Iris pigment epithelial cell (primary cell): ENCODE results near the gene ZSCAN5A.
A peak's percentile ranks its signal among the peaks of the same experiment; 100 is the strongest.
"Not testable (repeated sequence)": the region's sequence is repeated elsewhere in the genome, so short reads cannot be mapped to it uniquely, and the experiment has no call there.

Source experiments
- DNase-seq: peaks from one replicate; pipeline ENCODE4 v3.0.0-alpha.2; 2011; ENCODE audit warnings: low read depth

Gene ZSCAN5A

GRCh38 chr19:56272161-56272798, 42.4 kb downstream of the ZSCAN5A start, which contains the start of gene EDDM13:
Gene EDDM13, plus strand, starts transcription at chr19:56272748. Its CDS starts 87 bp downstream, at chr19:56272835.
- no peak for DNase-seq

GRCh38 chr19:56271151-56271550, 43.5 kb downstream of the ZSCAN5A start:
- DNase-seq, result no peak

GRCh38 chr19:56270676-56271075, 44.0 kb downstream of the ZSCAN5A start:
- DNase-seq, result no peak

GRCh38 chr19:56269348-56269747, 45.3 kb downstream of the ZSCAN5A start:
- no peak for DNase-seq

GRCh38 chr19:56266051-56266450, 48.6 kb downstream of the ZSCAN5A start:
- DNase-seq, result no peak

DNA sequence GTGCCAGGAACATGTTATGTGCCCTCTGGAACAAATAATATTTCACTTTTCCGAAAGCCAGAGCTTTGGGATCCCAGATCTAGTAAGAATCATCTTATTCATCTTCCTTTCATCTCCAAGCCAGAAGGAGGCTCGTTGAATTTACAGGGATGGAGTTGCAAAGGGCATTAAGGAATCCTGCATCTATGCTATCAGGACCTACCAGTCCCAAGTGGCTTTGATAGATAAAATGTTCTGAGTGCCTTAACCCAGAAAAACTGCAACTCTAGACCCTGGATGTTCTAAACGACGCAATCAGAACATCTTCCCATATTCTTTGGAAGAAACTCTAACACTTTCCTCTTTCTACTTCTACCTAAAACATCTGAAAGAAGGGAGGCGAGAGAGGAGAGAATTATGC, 51.3 kb downstream of the ZSCAN5A start:
- DNase-seq, result no peak

DNA sequence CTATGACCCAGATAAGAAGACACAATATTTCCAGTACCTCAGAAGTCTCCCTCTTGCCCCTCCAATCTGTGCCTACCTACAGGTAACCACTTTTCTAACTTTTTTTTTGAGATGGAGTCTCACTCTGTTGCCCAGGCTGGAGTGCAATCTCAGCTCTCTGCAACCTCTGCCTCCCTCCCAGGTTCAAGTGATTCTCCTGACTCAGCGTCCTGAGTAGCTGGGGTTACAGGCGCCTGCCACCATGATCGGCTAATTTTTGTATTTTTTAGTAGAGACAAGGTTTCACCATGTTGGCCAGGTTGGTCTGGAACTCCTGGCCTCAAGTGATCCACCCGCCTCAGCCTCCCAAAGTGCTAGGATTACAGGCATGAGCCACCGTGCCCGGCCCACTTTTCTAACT, 52.7 kb downstream of the ZSCAN5A start:
- DNase-seq, result not testable (repeated sequence)

DNA sequence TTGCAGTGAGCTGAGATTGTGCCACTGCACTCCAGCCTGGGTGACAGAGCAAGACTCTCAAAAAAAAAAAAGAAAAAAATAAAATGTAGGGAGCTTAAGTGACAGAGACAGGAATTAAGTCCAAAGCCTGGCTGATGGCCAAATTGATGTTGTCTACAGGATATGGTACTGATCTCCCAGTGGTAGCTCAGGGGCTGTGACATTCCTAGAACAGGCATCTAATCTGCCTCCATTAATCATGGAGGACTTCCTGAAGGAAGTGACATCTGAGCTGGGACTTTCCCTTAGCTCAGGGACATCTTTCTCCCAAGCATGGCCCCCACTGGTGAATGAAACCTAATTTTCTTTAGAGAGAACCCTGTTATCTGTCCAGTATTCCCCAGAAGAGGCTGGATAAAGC, 53.5 kb downstream of the ZSCAN5A start:
- no peak for DNase-seq

DNA sequence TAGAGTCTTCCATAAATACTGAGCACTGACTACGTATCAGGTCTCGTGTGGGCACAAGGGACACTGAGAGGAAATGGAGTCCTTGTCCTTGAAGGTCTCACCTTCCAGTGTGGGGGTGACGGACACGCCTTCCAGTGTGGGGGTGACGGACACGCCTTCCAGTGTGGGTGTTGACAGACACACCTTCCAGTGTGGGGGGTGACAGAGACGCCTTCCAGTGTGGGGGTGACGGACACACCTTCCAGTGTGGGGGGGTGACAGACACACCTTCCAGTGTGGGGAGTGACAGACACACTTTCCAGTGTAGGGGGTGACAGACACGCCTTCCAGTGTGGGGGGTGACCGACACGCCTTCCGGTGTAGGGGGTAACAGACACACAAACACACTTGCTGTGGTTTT, 56.4 kb downstream of the ZSCAN5A start:
- DNase-seq, result no peak

GRCh38 chr19:56253737-56254136, 60.9 kb downstream of the ZSCAN5A start:
- peak; percentile 65 for DNase-seq

DNA sequence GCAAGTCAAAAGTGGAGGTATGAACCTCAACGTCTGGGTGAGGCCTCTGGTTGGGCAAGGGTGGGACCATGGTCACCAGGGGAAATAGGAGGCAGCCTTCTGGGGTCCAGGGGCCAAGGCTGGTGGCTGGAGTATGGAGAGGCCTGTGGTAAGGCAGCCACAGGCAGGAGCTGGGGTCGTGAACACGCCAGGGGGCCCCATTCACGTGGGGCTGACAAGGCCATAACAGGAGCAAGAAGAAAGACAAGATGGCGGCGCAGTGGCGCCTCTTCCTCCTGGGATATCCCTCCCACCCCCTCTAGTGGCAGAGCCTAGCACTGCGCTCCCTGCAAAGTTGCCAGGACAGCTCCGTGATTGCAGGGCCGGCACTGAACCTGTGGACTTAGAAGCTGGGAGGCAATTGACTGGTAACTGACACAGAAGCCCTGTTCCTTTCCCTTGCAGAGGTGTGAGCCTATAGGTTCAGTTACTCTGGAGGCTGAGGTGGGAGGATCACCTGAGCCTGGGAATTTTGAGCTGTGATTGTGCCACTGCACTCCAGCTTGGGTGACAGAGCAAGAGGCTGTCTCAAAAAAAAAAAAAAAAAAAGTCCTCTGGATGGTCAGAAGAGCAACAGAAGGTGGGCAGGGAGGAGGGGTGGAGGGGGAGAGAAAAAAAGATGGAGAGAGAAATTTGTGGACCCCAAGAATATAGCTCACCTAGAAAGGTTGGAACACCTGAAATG, 61.8 kb downstream of the ZSCAN5A start:
- peak; percentile 78 for DNase-seq

GRCh38 chr19:56248736-56249338, 65.8 kb downstream of the ZSCAN5A start:
- not testable (repeated sequence) for DNase-seq

DNA sequence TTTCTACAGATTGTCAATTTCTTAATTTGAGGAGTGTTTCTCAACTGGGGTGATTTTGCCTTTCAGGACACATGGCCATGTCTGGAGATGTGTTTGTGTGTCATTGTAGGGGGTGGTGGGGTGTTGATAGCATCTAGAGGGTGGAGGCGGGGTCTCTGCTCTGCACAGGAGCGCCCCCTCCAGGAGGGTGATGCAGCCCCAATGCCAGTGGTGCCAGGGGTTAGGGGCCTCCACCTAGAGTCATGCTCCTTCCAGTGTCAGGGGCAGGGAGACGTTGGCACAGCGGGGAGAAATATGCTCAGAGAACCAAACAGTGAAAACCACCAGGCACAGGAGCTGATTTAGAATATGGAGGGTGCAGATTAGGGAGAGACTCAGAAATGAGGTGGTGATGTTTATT, 68.9 kb downstream of the ZSCAN5A start:
- DNase-seq, result not testable (repeated sequence)

DNA sequence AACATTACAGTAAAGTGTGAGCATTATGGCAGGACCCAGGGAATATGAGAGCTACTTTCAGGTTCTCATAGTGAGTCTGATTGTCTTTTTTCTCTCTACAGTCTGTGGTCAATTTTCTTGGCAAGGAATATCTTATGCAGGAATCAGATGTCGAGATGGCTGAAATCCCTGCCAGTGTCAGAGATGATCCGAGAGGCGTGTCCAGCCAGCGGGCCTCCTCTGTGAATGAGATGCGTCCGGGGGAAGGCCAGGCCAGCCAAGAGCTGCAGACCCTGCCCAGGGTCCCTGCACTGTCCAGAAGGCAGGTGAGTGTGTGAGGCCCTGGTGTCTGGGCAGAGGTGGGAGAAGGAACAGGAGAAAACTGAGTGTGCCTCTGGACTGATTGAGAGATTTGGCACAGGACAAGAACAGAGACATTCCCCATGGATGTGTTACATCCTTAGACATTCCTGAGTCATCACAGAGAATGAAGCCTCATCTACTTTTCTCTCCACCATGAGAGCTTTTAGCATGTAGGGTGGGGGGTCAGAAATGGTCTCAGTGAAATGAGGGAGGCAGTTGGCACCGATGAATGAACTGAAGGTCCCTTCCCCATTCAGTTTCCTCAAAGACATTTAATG, 69.4 kb downstream of the ZSCAN5A start:
- peak; percentile 3 for DNase-seq

GRCh38 chr19:56223481-56223880, 91.2 kb downstream of the ZSCAN5A start:
- DNase-seq, result no peak

DNA sequence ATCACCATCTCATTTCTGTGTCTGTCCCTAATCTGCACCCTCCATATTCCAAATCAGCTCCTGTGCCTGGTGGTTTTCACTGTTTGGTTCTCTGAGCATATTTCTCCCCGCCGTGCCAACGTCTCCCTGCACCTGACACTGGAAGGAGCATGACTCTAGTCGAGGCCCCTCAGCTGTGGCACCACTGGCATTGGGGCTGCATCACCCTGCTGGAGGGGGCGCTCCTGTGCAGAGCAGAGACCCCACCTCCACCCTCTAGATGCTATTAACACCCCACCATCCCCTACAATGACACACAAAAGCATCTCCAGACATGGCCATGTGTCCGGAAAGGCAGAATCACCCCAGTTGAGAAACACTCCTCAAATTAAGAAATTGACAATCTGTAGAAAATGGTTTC, 91.7 kb downstream of the ZSCAN5A start:
- DNase-seq, result no peak

DNA sequence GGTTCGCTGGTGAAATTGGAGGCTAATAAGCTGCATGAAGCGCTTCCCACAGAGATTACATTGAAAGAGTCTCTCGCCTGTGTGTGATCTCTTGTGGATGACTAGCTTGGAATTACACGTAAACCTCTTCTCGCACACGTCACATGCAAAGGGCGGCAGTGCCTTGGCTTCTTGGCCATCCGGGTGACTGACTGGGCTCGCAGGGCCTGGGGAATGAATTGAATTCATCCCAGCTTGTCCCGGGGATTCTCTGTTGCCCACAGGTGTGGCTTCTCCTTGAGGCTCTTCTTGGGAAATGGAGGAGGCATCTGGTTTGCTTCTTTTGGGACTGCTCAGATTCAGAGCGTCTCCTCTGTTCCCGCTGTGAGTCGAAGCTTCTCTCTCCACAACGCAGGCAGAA, 92.8 kb downstream of the ZSCAN5A start:
- no peak for DNase-seq

GRCh38 chr19:56221442-56221841, 93.2 kb downstream of the ZSCAN5A start:
- DNase-seq, result peak; percentile 24

- no peak for DNase-seq
Observed at GRCh38 chr19:56218961-56219360, 95.7 kb downstream of the ZSCAN5A start.

DNA sequence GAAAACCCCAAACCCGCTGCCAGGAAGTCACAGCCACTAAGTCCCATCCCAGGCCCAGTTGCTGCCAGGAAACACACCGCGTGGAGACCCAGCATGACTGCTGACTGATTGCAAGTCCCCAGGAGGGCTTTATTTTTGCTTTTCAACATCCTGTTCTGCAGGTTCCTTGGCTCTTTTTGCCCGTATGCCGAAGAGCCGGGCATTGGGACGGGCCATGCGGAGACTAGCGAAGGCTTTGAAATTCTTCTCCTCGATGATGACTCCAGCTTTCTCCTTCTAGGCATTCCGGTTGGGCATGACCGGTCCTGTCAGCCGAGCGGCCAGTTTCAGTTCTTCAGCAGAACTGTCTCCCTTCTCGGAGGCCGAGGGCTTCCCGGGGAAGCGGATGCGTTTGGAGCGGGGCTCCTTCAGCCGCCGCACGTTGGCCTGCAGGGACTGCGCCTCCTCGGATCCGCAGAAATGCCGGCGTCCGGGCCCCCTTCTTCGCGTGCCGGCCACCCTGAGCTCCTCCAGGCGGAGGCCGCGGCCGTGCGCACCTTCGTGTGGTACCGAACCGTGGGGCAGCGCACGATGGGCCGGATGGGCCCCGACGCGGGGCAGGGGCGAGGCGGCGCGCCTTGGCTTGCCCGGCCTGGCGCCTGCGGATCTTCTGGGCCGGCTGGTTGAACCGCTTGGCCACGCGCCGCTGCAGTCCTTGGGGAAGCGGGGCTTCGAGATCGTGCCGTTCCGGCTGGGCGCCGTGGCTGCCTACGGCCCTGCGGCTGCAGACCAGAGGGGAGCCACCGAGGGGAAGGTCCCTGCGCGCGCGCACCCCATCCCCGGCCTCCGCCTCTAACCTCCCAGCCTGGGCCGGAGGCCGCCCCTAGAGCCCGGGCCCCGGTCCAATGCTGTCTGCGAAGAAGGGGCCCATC, 97.3 kb downstream of the ZSCAN5A start:
- DNase-seq, result peak; percentile 41

DNA sequence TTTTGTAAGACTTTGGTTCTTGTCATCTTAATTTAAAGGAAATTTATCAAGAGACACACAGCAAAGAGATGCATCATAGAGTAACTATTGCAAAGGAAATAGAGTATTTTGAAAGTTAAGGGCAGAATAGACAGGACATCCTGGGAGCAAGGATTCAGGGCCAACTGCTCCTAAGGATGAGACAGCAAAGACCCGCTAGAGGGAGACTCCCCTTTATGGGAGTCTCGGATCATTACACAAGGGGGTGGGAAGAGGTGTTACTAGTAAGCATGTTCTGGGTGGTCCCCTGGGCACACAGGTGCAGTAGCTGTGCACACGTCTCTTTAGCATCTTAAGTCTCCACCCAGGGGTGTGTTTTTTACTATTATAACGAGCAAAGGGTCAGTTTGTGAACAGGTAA, 102.9 kb downstream of the ZSCAN5A start:
- no peak for DNase-seq

DNA sequence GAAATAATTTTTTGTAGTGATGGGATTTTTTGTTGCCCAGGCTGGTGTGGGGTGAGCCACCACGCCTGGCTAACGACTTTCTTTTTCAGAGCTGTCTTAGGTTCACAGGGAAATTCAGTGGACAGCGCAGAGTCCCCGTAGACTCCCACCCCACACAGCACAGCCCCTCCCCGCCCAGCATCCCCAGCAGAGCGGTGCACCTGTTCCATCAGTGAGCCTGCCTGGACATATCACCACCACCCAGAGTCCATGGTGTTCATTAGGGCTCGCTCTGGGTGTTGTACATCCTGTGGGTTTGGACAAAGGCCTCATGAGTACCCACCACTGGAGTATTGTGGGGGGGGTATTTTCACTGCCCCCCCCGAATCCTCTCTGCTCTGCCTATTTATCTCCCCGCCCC, 104.6 kb downstream of the ZSCAN5A start:
- not testable (repeated sequence) for DNase-seq
